ENCODE data around the gene TMEM163.
"Not testable (repeated sequence)": the region's sequence is repeated elsewhere in the genome, so short reads cannot be mapped to it uniquely, and the experiment has no call there.

TMEM163 gene

DNA sequence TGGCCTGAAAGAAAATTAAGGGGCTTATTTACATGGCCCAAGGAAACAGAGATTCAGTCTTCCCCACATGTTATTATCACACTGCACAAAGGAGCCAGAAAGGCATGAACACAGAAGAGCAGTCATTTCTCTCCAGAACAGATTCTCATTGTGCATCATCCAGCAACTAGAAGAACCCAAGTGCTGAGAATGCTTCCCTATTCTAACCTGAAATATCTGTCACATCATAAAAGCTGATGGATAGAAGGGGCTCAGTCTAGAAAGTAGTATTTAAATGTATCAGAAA, 145.8 kb downstream of the TMEM163 start:
- no peak for DNase-seq

- DNase-seq, result no peak
These were observed 146.3 kb downstream of the TMEM163 start for GRCh38 chr2:134572314-134573084.

DNA sequence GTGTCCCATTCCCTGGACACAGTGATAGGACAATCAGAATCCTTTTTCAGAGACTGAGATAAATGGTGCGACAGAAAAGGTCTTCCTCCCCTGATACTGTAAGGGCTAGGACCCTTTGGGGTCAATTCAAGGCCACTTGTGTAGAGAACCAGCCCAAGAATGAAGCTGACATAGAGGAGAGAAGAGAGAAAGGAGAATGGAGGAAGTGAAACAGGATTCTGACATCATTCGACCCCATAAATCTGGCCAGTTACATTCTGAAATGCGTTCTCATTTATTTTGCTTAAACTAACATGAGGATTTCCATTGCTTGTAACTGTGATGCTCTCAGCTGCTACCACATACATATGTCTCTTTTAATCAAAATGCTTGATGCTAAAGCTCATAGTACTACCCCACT, 148.1 kb downstream of the TMEM163 start:
- no peak for DNase-seq

- no peak for DNase-seq
These were observed 150.4 kb downstream of the TMEM163 start for GRCh38 chr2:134568413-134568812.

GRCh38 chr2:134567666-134568065, 151.1 kb downstream of the TMEM163 start:
- DNase-seq, result no peak

DNA sequence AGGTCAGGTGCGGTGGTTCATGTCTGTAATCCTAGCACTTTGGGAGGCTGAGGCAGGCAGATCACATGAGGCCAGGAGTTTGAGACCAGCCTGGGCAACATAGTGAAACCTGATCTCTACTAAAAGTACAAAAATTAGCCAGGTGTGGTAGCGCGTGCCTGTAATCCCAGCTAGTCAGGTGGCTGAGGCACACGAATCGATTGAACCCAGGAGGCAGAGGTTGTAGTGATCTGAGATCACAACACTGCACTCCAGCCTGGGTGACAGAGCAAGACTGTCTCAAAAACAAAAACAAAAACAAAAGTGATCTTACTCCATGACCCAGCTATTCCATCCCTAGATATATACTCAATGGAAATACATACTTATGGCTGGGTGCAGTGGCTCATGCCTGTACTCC, 153.8 kb downstream of the TMEM163 start:
- DNase-seq, result not testable (repeated sequence)

- no peak for DNase-seq
These were observed 154.3 kb downstream of the TMEM163 start for GRCh38 chr2:134564549-134564948.

- DNase-seq, result peak; percentile 61
These were observed 160.5 kb downstream of the TMEM163 start for GRCh38 chr2:134558208-134558830.

GRCh38 chr2:134555411-134555810, 163.4 kb downstream of the TMEM163 start:
- no peak for DNase-seq

DNA sequence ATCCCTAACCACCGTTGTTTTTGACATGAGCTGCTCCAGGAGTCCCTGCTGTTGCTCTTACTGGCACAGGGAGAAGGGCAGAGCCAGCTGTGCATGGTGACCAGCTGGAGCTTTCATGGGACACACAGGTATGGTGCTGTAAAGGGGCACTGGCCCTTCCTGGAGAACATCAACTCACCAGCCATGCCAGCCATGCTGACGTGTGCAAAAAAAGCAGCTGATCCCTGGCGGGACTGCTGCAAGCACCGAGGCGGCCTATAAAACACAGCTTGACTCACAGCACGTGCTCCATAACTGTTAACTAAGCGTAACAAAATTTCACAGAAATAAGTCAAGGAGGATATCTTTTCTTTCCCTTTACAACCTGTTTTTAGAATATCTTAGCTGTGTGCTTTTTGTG, 165.1 kb downstream of the TMEM163 start:
- DNase-seq, result no peak

- DNase-seq, result no peak
These were observed 168.1 kb downstream of the TMEM163 start for GRCh38 chr2:134550566-134551164.

- DNase-seq, result no peak
These were observed 169.7 kb downstream of the TMEM163 start for GRCh38 chr2:134549104-134549503.

DNA sequence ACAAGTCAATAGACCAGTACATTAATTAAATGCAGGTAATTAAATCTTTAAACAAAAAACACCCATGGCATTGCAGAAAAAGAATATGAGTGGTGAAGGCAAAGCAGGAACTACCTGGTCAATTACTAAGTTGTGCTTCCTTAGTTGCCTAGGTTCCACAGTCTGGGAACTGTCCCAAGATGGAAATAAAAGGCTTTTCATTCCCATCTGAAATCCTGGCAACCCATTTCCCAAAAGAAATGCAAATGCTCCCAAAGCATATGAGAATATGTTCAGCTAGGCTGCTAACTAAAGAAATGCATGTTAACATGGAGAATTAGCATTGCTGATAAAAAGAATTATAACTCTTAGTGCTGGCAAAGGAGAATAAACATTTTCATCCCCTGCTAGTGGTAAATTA, 177.8 kb downstream of the TMEM163 start:
- no peak for DNase-seq

DNA sequence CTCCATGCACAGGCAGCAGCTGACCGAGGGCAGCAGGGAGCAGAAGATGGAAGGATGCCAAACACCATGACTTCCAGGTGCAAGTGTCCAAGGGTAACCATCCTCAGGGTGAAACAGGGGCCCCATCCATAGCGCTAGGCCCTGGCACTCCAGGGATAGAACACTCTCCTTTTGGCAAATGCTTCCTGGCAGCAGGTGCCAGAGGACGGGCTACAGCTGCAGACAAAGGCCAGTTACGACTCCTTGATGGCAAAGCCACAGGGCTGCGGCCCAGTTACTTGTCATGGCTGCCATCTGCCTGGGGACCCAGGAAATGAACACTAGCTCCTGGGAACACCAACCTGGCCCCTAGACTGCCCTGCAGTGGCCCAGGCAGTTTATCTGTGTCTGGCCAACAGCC, 178.8 kb downstream of the TMEM163 start:
- DNase-seq, result peak; percentile 82

DNA sequence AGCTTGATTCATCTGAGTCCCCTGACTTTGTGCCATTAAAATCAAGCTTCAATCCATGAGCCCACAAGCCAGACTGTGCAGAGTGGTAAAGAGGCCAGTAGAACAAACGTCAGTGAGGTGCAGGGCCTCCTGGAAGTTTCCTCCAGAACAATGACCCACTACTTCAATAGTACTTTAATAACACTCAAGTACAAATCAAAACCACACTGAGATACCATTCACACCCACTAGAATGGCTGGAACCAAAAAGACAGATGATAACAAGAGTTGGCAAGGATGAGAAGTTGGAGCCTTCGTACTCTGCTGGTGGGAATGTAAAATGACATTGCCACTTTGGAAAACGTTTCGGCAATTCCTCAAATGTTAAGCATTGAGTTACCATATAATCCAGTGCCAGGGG, 181.1 kb downstream of the TMEM163 start:
- no peak for DNase-seq

DNA sequence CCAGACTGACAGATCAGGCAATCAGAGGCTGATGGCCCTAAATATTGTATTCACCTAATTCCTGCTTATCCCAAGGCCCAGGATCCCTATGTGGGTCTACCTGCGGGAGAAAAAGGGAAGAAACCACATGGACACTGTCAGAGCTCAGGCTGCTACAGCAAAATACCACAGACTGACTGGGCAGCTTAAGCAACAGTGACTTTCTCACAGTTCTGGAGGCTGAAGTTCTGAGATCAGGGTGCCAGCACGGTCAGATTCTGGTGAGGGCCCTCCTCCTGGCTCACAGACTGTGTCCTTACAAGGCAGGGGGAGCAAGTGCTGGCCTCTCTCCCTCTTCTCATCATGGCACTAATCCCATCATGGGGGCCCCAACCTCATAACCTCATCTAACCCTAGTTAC, 181.7 kb downstream of the TMEM163 start:
- no peak for DNase-seq

DNA sequence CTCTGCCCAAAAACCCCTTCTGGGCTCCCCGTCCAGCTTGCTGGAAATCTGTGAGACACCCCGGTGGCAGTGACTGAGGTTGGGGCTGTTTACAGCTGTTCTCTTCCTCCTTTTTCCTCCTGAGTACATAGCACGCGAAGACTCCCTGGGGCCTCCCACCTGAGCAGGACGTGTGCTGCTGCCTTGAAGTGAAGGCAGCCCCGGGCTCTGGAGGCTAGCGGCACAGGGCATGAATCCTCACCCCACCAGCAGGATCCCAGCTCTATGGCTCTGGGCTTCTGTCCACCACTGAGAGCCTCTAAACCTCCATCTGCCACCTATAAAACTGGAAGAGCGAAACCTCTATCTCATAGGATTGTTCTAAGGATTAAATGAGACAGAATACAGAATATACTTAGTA, 182.5 kb downstream of the TMEM163 start:
- DNase-seq, result no peak

DNA sequence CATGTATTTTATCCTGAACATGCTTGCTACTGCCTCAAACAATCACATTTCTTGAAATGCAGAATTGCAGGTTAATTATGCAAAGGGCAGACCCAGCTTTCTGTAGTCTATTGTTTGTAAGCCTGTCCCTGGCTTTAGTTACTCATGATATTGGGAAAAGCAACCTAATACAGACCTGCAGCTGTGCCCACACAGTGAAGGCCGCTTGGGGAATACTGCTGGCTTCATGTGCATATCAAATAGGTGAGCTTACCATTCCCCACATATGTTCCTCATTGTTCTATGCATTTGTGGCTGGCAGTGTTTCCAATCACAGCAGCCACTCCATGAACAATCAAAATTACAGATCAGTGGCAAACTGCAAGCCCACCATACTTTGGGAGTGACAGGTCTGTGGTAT, 186.3 kb downstream of the TMEM163 start:
- peak; percentile 51 for DNase-seq

GRCh38 chr2:134527381-134527780, 191.4 kb downstream of the TMEM163 start:
- DNase-seq, result no peak

- peak; percentile 73 for DNase-seq
These were observed 196.0 kb downstream of the TMEM163 start for GRCh38 chr2:134522496-134523455.

DNA sequence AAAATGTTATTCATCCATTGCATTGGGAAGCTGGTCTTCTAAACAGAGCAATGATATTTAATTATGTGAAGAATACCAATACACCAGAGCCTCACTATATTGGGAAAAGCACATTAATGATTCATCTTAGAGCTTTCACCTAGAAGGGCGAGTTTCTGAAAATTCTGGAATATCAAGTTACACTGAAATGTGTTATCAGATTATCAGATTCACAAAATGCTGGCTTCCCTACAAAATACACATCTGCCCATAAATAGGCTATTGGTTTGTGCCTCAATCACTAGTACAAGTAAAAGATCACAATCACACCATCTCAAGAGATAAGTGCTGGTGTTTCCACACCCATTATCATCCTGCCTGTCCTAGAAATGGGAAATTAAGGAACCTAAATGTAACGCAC, 200.7 kb downstream of the TMEM163 start:
- DNase-seq, result no peak

GRCh38 chr2:134515137-134515536, 203.7 kb downstream of the TMEM163 start:
- no peak for DNase-seq

DNA sequence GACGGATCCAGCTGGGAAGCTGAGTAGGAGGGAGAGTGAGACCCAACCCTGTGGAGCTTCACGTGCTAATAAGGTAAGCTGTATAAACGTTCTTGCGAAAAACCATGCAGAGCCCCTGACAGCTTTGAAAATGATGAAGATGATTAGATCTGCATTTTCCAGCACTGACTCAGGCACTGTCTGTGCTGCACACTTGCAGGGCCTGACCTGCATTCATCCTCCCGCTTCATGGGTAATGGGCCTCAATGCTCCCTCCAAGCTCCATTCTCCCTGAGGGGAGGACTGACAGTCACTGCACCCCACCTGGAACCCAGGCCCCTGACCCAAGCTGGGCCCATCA, 205.4 kb downstream of the TMEM163 start:
- DNase-seq, result no peak
